Stimulated activated CD4-positive, alpha-beta T cell treated with anti-CD3 and anti-CD28 coated beads, Interleukin-12 subunit alpha, Interleukin-12 subunit beta, amount 100 ng/mL, for 24 hours (primary cell): Measurements from ENCODE around the gene CEP104.

Experiments used
- DNase-seq, 2 experiments: peaks; one replicate each; pipeline ENCODE4 v3.0.0-alpha.2; 2020; ENCODE audit warnings: low read depth in 2 of 2

The CEP104 gene

GRCh38 chr1:3799976-3800685 is 56.9 kb downstream of the CEP104 start:
- no peak for DNase-seq

DNA sequence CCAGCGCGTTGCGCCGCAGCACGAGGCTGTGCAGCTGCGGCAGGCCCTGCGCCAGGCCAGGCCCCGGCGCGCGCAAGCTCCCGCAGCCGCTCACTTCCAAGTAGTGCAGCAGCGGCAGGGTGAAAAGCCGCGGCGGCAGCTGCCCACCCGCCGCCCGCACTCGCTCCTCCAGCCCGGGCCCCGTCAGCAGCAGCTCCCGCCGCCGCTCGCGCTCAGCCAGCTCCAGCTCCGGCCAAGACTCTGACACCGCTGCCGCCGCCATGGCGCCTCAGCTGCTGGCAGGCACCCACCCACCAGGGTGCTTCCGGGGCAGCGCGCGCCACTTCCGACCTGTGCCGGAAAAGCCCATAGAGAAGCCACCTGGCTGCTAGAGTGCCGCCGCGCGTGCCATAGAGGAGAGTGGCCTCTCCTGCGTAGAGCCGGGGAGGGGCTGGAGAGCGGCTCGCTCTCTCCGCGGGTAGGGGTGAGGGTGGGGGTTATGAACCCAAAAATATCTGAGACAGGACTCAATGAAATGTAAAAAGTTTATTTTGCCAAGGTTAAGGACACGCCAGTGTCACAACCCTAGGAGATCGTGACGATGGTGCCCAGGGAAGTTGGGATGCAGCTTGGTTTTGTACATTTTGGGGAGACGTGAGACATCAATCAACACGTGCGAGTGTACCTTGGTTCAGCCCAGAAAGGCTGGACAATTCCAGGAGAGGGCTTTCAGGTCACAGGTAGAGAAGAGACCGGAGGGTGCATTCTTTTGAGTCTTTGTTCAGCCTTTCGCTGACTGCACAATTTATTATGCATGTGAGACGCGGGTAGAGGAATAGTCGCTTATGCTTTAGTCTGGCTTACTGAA is 60.6 kb downstream of the CEP104 start, which contains the start of gene LRRC47:
LRRC47 (minus strand) TSS at position 284 of the 847 bp plus-strand sequence; CDS start at position 262, 22 bp downstream.
- DNase-seq, result peak; percentile 88 to 92

DNA sequence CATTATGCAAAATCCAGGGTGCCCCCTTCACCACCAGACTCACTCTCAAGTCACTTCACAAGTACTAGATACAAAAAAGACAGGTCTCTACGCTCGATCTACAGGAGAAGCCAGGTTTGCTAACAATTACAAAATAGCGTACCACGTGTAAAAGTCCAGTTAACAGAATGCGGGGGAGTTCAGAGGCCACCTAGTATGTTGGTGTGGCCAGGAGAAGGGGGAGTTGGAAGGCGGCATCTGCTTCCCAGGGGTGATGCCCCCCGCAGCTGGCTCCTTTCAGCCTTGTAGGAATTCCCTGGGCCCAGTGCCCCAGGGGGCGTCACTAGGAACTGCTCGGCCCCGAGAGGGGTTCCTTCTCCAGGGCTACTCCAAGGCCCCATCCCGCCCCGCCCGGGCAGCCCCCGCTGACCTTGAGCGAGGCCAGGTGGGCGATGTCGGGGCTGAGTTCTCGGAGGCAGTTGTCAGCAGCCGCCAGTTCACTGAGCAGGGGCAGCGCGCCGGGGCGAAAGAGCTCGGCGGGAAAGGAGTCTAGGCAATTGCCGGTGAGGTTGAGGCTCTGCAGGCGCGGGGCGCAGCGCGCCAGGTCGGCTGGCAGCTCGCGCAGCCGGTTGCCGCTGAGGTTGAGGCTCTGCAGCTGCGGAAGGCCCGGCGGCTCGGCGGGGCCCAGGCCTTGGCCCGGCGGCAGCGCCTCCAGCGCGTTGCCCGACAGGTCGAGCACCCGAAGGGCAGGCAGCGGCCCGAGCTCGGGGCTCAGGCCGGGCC is 61.4 kb downstream of the CEP104 start:
- DNase-seq, result no peak

DNA sequence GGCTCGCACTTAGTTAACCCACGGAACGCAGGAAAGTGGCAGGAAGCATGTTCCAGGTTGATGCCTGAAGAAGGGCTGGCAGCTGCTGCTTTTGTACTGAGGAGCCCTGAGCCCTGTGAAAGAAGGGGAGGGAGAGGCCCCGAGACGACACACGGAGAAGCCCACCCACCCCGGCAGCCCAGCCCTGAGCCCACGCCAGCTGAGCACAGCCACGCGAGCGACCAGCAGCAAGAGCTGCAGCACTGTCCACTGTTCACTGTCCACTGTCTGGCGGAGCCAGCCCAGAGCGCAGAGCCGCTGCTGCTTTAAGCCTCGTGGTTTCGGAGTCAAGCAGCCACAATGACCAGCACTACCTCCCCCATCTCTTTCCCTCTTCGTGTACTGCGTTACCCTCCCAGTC is 66.1 kb downstream of the CEP104 start:
- DNase-seq, result no peak

GRCh38 chr1:3790500-3790923 is 66.5 kb downstream of the CEP104 start:
- no peak for DNase-seq

- no peak for DNase-seq
Measured at GRCh38 chr1:3789421-3790300, 67.3 kb downstream of the CEP104 start.

GRCh38 chr1:3788756-3789420 is 68.1 kb downstream of the CEP104 start:
- DNase-seq, result no peak

GRCh38 chr1:3787745-3788605 is 69.0 kb downstream of the CEP104 start:
- no peak for DNase-seq

- DNase-seq, result peak in 1 of 2 experiments; percentile 26
Measured at GRCh38 chr1:3787349-3787715, 69.7 kb downstream of the CEP104 start.

DNA sequence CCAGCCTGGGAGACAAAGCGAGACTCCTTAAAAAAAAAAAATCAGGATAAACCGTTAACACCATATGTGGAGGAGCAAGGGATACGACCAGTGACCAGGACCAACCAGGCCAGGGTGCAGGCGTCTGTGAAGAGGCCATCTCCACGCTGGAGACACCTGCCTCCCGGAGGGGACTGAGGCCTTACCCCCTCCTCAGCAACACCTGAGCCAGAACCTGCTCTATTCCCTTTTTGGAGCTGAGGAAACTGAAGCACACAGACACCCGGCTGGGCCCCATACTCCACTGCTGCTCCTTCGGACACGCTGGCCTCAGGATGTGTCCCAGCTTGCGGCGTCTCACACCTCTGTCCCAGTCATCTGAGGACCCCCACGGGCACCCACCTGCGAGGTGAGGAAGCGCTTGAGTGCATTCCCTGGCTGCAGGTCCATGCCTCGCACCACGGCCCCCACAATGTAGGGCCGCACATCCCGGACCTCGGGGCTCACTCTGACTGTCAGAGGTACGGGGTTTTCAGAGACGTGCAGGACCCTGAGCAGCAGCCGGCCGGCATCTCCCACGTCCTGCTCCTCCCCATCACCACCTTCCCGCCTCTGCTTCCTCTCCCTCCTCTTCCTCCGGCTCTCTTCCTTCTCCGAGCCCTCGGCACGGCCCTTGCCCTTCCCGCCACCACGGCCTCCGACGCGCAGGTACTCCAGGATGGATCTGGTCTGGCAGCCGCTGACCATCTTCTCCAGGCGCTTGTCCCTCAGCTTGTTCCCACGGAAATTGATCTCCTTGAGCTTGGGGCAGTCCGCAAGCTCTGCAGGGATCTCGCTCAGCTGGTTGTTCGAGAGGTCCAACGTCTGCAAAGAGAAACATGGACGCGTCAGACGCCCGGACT is 70.3 kb downstream of the CEP104 start:
- no peak for DNase-seq

DNA sequence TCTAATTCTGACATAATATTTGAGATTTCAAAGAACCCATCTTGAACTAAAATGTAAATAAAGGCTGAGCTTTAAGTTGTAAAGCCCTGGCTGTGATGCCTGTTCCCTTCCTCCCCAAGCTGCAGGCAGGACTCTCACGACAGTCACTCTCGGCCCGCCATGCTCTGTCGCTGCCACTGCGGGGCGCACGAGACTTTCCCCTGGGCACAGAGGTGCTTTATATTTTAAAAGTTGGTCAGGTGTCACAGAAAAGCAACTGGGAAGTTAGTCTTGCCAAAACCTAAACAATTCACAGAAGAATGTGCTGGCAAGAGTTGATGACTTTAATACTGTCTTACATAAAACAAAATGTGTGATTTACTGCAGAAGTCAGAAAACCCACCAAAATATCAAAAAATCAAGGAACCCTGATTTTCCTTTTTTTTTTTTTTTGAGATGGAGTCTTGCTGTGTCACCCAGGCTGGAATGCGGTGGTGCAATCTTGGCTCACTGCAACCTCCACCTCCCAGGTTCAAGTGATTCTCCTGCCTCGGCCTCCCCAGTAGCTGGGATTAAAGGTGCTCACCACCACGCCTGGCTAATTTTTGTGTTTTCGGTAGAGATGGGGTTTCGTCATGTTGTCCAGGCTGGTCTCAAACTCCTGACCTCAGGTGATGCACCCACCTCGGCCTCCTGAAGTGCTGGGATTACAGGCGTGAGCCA is 71.4 kb downstream of the CEP104 start:
- DNase-seq, result no peak

GRCh38 chr1:3785045-3785444 is 72.0 kb downstream of the CEP104 start:
- DNase-seq, result no peak

GRCh38 chr1:3783651-3784474 is 73.1 kb downstream of the CEP104 start:
- DNase-seq, result no peak

DNA sequence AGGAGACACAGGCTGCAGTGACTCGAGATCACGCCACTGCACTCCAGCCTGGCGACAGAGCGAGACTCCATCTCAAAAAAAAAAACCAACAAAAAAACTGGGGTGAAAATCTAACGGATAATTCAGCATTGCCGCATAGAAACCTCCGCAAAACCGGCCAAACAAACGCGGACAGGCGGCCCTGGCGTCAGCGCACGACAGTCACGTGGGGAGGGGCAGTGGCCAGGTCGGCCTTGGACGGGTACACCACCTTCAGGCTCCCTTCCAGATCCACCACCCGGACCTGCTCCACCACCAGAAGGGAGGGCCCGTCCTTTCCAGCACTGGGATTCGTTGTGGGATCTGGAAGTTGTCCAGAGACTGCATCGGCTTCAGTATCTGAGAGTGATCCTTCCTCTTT is 76.1 kb downstream of the CEP104 start:
- DNase-seq, result no peak

GRCh38 chr1:3779912-3780416 is 77.0 kb downstream of the CEP104 start:
- DNase-seq, result no peak

DNA sequence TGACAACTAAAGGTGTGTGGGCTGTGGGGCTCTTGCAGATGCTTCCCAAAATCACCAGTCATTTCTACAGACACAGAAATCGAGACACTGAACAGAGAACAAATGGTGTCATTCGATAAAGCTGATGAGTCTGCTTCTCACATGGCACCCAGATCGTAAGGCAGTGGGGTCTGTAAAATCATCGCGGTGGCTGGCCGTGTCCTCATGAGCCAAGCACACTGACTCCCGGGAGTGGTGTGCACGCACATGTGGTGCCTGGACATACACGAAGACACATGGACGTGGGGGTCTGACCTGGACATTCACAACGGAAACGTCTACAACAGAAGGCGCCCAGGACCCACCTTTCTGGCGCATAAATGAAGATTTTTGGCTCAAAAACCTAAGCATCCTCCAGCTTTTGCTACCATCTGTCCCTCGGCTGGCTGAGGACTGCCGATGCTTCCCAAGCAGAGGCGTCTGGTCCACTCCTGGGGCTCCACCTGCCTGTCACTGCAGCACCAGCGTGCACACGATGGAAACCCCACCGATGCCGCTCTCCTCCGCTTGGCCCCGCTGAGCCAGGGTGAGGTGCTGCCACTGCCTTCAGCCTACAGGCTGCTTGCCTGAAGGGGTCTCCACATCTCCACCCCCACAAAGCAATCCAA is 77.6 kb downstream of the CEP104 start:
- no peak for DNase-seq
